ENCODE results near the gene LIN37.

LIN37 gene

GRCh38 chr19:35754370-35755130, 6.2 kb downstream of the LIN37 start:
- no peaks in the 10 kb centered on the region for H3K27me3 ChIP-seq (ENCODE audit: insufficient read depth, low read length, poor library complexity)
- DNase-seq (no peak), ATAC-seq (ENCODE audit: insufficient read depth, low read depth) (no peak)
- H3K4me1 ChIP-seq (ENCODE audit: insufficient read depth, low read length), result peaks cover 29% of the 10 kb centered on the region
- H3K4me3 ChIP-seq (ENCODE audit: low read depth in 1 of 2, low read length in 2 of 2), result no peak overlapping the region
- H4K20me1 ChIP-seq (ENCODE audit: insufficient read depth, low read length), result peaks cover 15% of the 10 kb centered on the region
- no peak overlapping the region for H2AFZ ChIP-seq (ENCODE audit: low read depth, low read length)
- peaks cover 30% of the 10 kb centered on the region for H3K36me3 ChIP-seq (ENCODE audit: insufficient read depth, low read length)
- peaks cover 21% of the 10 kb centered on the region for H3K79me2 ChIP-seq (ENCODE audit: insufficient read depth, low read length)
- no peak overlapping the region for H3K27ac ChIP-seq (ENCODE audit: low read length)
- H3K9me3 ChIP-seq (ENCODE audit: insufficient read depth, low read length, severe bottlenecking), result no peaks in the 10 kb centered on the region
- TF ChIP-seq CTCF (IDR thresholded peaks at IDR 0.05; ENCODE audit: borderline replicate concordance, extremely low read depth, low read length, poor library complexity, severe bottlenecking) (no peak), EZH2 (IDR thresholded peaks at IDR 0.05; ENCODE audit: borderline replicate concordance, low read depth, low read length, severe bottlenecking) (no peak)
- H3K4me2 ChIP-seq (ENCODE audit: insufficient read depth, low read length), result no peak overlapping the region
- no peak overlapping the region for H3K9ac ChIP-seq (ENCODE audit: low read depth, low read length)

DNA sequence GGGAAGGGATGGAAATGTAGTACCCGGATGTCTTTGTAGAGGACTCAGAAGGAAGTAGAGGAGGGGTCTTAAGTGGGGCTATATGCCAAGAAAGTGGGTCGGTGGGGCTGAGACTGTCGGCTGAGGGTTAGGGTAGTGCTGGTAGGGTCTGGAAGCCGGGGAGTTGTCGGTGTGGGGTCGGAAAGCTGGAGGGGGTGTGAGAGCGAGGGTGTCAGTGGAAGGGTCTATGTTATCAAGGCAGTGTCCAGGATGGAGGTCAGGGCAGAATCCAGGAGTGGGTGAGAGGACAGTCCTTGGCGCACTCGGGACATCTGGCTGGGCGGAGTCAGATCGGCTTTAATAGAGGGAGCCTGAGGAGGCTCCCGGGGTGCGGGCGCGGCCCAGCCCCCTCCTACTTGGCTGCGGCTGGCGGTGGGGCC, 6.8 kb downstream of the LIN37 start:
- no peak overlapping the region for H3K4me2 ChIP-seq (ENCODE audit: insufficient read depth, low read length)
- H3K79me2 ChIP-seq (ENCODE audit: insufficient read depth, low read length), result peaks cover 22% of the 10 kb centered on the region
- H3K9ac ChIP-seq (ENCODE audit: low read depth, low read length), result no peak overlapping the region
- no peaks in the 10 kb centered on the region for H3K9me3 ChIP-seq (ENCODE audit: insufficient read depth, low read length, severe bottlenecking)
- TF ChIP-seq CTCF (IDR thresholded peaks at IDR 0.05; ENCODE audit: borderline replicate concordance, extremely low read depth, low read length, poor library complexity, severe bottlenecking), result no peak
- TF ChIP-seq EZH2 (IDR thresholded peaks at IDR 0.05; ENCODE audit: borderline replicate concordance, low read depth, low read length, severe bottlenecking), result no peak
- H3K27ac ChIP-seq (ENCODE audit: low read length), result no peak overlapping the region
- no peaks in the 10 kb centered on the region for H3K27me3 ChIP-seq (ENCODE audit: insufficient read depth, low read length, poor library complexity)
- no peak overlapping the region for H3K4me3 ChIP-seq (ENCODE audit: low read depth in 1 of 2, low read length in 2 of 2)
- peaks cover 27% of the 10 kb centered on the region for H3K4me1 ChIP-seq (ENCODE audit: insufficient read depth, low read length)
- no peak for DNase-seq
- H3K36me3 ChIP-seq (ENCODE audit: insufficient read depth, low read length), result peaks cover 36% of the 10 kb centered on the region
- H4K20me1 ChIP-seq (ENCODE audit: insufficient read depth, low read length), result peaks cover 19% of the 10 kb centered on the region
- H2AFZ ChIP-seq (ENCODE audit: low read depth, low read length), result no peak overlapping the region
- ATAC-seq (ENCODE audit: insufficient read depth, low read depth), result no peak

DNA sequence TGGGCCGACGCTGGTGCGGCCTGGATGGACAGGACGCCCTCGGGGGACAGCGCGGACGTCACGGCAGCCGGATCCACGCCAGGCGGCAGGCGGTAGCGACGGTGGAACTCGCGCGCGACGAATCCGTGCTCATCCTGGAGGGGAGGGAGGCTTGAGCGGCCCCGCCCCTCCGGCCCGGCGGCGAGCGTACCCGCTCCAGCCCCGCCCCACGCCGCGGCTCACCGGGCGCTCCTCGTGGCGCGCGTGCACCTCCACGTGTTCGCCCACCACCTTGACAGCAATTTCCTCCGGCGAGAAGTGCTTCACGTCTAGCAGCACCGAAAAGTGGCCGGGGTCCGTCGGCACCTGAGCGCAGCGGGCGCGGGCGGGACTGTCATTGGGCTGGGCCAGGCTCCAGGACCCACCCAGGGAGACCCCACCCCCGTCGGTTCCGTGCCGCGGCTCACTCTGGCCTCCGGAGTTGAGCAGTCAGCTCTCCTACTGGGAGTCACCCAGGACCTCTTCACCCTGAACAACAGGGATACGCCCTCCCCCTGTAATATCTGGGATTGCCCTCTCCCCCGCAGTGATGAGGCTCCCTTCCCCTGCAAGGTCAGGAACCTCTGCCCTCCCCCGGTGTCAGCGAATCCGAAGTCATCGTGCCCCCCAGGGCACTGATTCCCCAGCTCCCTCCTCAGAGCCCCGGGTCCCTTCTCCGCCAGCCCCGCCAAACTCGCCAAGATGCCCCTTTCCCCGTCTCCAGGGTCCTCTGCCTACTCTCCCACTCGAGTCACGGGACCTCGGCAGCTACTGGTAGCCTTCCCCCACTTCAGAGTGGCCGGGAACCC, 7.4 kb downstream of the LIN37 start:
- peaks cover 26% of the 10 kb centered on the region for H3K4me1 ChIP-seq (ENCODE audit: insufficient read depth, low read length)
- H4K20me1 ChIP-seq (ENCODE audit: insufficient read depth, low read length), result peaks cover 16% of the 10 kb centered on the region
- TF ChIP-seq CTCF (IDR thresholded peaks at IDR 0.05; ENCODE audit: borderline replicate concordance, extremely low read depth, low read length, poor library complexity, severe bottlenecking) (no peak), EZH2 (IDR thresholded peaks at IDR 0.05; ENCODE audit: borderline replicate concordance, low read depth, low read length, severe bottlenecking) (no peak)
- DNase-seq (no peak), ATAC-seq (ENCODE audit: insufficient read depth, low read depth) (no peak)
- H3K27me3 ChIP-seq (ENCODE audit: insufficient read depth, low read length, poor library complexity), result no peaks in the 10 kb centered on the region
- no peak overlapping the region for H3K9ac ChIP-seq (ENCODE audit: low read depth, low read length)
- H3K4me2 ChIP-seq (ENCODE audit: insufficient read depth, low read length), result no peak overlapping the region
- H2AFZ ChIP-seq (ENCODE audit: low read depth, low read length), result no peak overlapping the region
- no peak overlapping the region for H3K27ac ChIP-seq (ENCODE audit: low read length)
- H3K36me3 ChIP-seq (ENCODE audit: insufficient read depth, low read length), result peaks cover 42% of the 10 kb centered on the region
- H3K4me3 ChIP-seq (ENCODE audit: low read depth in 1 of 2, low read length in 2 of 2), result no peak overlapping the region
- no peaks in the 10 kb centered on the region for H3K9me3 ChIP-seq (ENCODE audit: insufficient read depth, low read length, severe bottlenecking)
- peaks cover 26% of the 10 kb centered on the region for H3K79me2 ChIP-seq (ENCODE audit: insufficient read depth, low read length)
